Measurements from ENCODE around the gene C10orf67. TPM values are rescaled to one million over a fixed set of nuclear protein-coding genes. Genes with fewer than 3 reads are reported as not detected.

Gene C10orf67
- total and polyA plus RNA-seq, 2 donors (not counting 1 experiment from before 2014, with no cell fraction given), result not detected

- ChIA-PET CTCF (no interaction called here), POLR2A (no interaction called here)
- Histone ChIP-seq H3K27ac (ENCODE audit: low read length in 2 of 2) (no peak overlapping the region), H3K27me3 (replicated peaks in 1 of 4; ENCODE audit: control extremely low read depth in 1 of 4, control insufficient read depth in 3 of 4, insufficient read depth in 4 of 4, low read length in 3 of 4) (peaks cover 0 to 74% (median 29%) of the 10 kb centered on the region in 4 experiments), H3K9me3 (ENCODE audit: control extremely low read depth in 1 of 3, control insufficient read depth in 2 of 3, insufficient read depth in 1 of 3, low read length in 2 of 3) (no peaks in the 10 kb centered on the region), H3K36me3 (replicated peaks in 1 of 2; ENCODE audit: control extremely low read depth in 1 of 2, control insufficient read depth in 1 of 2, extremely low read depth in 1 of 2, insufficient read depth in 2 of 2, low read length in 1 of 2) (no peaks in the 10 kb centered on the region), H3K9ac (ENCODE audit: low read length) (no peak overlapping the region), H3K4me2 (replicated peaks; ENCODE audit: low read depth, low read length, poor library complexity, severe bottlenecking) (no peak overlapping the region), H3K4me3 (ENCODE audit: control extremely low read depth in 1 of 5, extremely low read depth in 1 of 5, insufficient read depth in 1 of 5, low read depth in 2 of 5, low read length in 4 of 5) (no peak overlapping the region), H2AFZ (ENCODE audit: insufficient read depth, low read depth, low read length, poor library complexity, severe bottlenecking) (no peak overlapping the region), H3K79me2 (ENCODE audit: control insufficient read depth, insufficient read depth, low read length) (no peaks in the 10 kb centered on the region), H4K20me1 (ENCODE audit: control insufficient read depth, insufficient read depth, low read length, poor library complexity, severe bottlenecking) (no peaks in the 10 kb centered on the region), H3K4me1 (ENCODE audit: control insufficient read depth in 2 of 2, insufficient read depth in 2 of 2, low read length in 2 of 2) (no peaks in the 10 kb centered on the region)
- Mint-ChIP-seq H3K4me3 (no peak overlapping the region), H3K4me1 (peaks cover 1% of the 10 kb centered on the region), H3K9me3 (ENCODE audit: insufficient read depth) (no peaks in the 10 kb centered on the region), H3K27ac (no peak overlapping the region), H3K27me3 (peaks cover 59% of the 10 kb centered on the region)
- DNase-seq (no peak), ATAC-seq (ENCODE audit: low read depth) (no peak)
- 12% methylated on average over 66 of the region's 70 CpGs for WGBS (ENCODE audit: insufficient coverage)
- intact Hi-C loops (cut with micrococcal nuclease), result no loop called here
- no peak for TF ChIP-seq CTCF (IDR thresholded peaks at IDR 0.05)
- no peak for TF ChIP-seq EZH2 (IDR thresholded peaks at IDR 0.05; ENCODE audit: borderline replicate concordance, insufficient read depth, low read depth, low read length, poor library complexity, severe bottlenecking)
Measured at GRCh38 chr10:23194966-23195845, 149.4 kb downstream of the C10orf67 start.

GRCh38 chr10:23194471-23194965 lies 150.1 kb downstream of the C10orf67 start:
- H3K27me3 ChIP-seq (replicated peaks in 1 of 4; ENCODE audit: control extremely low read depth in 1 of 4, control insufficient read depth in 3 of 4, insufficient read depth in 4 of 4, low read length in 3 of 4), result peaks cover 0 to 68% (median 27%) of the 10 kb centered on the region in 4 experiments
- H4K20me1 ChIP-seq (ENCODE audit: control insufficient read depth, insufficient read depth, low read length, poor library complexity, severe bottlenecking), result no peaks in the 10 kb centered on the region

More at GRCh38 chr10:23194471-23194965, 150.1 kb downstream of the C10orf67 start:
- no peak overlapping the region for H2AFZ ChIP-seq (ENCODE audit: insufficient read depth, low read depth, low read length, poor library complexity, severe bottlenecking)
- no peaks in the 10 kb centered on the region for H3K36me3 ChIP-seq (replicated peaks in 1 of 2; ENCODE audit: control extremely low read depth in 1 of 2, control insufficient read depth in 1 of 2, extremely low read depth in 1 of 2, insufficient read depth in 2 of 2, low read length in 1 of 2)
- 24% methylated on average over 10 of the region's 13 CpGs for WGBS (ENCODE audit: insufficient coverage)
- H3K27ac ChIP-seq (ENCODE audit: low read length in 2 of 2), result no peak overlapping the region
- H3K9me3 ChIP-seq (ENCODE audit: control extremely low read depth in 1 of 3, control insufficient read depth in 2 of 3, insufficient read depth in 1 of 3, low read length in 2 of 3), result no peaks in the 10 kb centered on the region
- peaks cover 1% of the 10 kb centered on the region for H3K4me1 Mint-ChIP-seq
- H3K79me2 ChIP-seq (ENCODE audit: control insufficient read depth, insufficient read depth, low read length), result no peaks in the 10 kb centered on the region
- CTCF ChIA-PET, result no interaction called here
- no peak overlapping the region for H3K27ac Mint-ChIP-seq
- H3K4me3 ChIP-seq (ENCODE audit: control extremely low read depth in 1 of 5, extremely low read depth in 1 of 5, insufficient read depth in 1 of 5, low read depth in 2 of 5, low read length in 4 of 5), result no peak overlapping the region
- TF ChIP-seq EZH2 (IDR thresholded peaks at IDR 0.05; ENCODE audit: borderline replicate concordance, insufficient read depth, low read depth, low read length, poor library complexity, severe bottlenecking) (no peak), CTCF (IDR thresholded peaks at IDR 0.05) (no peak)
- no peaks in the 10 kb centered on the region for H3K4me1 ChIP-seq (ENCODE audit: control insufficient read depth in 2 of 2, insufficient read depth in 2 of 2, low read length in 2 of 2)
- no peak overlapping the region for H3K9ac ChIP-seq (ENCODE audit: low read length)
- H3K27me3 Mint-ChIP-seq, result peaks cover 59% of the 10 kb centered on the region
- POLR2A ChIA-PET, result no interaction called here
- ATAC-seq (ENCODE audit: low read depth) (no peak), DNase-seq (no peak)
- intact Hi-C loops (cut with micrococcal nuclease), result no loop called here
- H3K4me2 ChIP-seq (replicated peaks; ENCODE audit: low read depth, low read length, poor library complexity, severe bottlenecking), result no peak overlapping the region
- H3K4me3 Mint-ChIP-seq, result no peak overlapping the region
- no peaks in the 10 kb centered on the region for H3K9me3 Mint-ChIP-seq (ENCODE audit: insufficient read depth)
